Head of caudate nucleus (tissue), 42 donors: ENCODE results near the gene RBMS1.

Source experiments
- DNase-seq, 42 donors: peaks; one replicate each; pipeline versions ENCODE4 v3.0.0 to v3.0.0-alpha.2; 2020 to 2021; ENCODE audit warnings: mixed read lengths in 7 of 42
- intact Hi-C: fragments of 100-400 bp; cut with DNase I; formaldehyde crosslinking; loops from one replicate; pipeline ENCODE4 v1.15.0; 2022

RBMS1 gene

DNA sequence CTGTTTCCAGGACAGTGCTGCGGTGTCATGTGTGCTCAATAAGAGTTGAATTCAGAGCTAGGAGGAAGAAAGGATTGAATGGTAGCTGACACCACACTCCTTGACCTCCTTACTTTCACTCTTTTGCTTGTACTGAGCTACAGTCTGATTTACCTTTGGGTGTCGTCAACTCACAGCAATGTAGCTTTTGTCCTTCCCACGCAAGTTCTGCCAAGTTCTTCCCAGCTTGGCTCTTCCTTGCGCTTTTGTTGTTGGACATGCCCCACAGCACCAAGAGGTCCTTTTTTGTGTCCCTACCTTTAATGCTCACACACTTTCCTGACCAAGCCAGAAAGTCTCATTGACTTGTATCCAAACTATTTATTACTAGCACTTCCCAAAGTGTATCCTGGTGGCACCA is 255.2 kb downstream of the RBMS1 start:
- intact Hi-C loops, result no loop called here
- no peak for DNase-seq

DNA sequence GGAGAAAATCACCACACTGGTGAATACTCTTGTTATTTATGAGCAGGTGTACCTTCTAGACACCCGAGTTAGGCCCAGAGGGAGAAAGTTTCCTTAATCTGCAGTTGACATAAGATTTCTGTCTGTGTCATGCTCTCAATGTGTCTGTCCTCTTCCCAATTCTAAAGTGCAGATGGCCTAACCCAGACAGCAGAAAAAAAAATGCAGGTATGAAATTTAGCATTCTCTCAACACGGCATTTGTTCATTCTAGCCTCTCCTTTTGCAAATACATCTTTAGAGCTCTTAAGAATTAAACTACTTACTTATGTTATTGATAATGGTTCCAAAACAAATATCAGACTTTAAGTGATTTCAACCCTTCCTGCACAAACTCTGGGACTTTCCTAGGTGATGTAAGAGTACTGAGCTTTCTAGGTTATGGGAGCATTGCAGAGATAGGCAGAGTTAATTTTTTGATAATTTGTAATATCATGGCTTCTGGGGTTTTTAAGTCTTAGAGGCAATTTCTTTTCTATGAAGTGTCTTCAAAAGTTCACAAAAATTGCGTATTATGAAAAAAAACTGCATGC is 260.6 kb downstream of the RBMS1 start:
- DNase-seq, result no peak
- intact Hi-C loops, result no loop called here

DNA sequence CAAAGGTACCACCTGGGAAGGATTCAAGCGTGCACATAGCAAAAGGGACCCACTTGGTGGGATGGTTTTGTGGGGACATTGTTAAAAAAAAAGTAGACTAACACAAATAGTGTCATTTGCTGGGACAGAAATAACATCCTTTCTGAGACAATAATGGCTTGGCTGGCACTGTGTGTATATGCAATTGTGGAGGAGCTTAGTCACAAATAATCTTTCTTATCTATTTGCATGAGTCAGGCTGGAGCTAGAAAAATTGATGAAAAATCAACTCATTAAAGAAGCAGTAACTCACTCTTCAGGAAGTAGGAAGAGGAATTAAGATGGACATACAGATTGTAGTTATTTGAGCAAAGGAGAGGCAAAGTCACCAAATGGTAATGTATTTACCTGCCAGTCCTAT is 264.0 kb downstream of the RBMS1 start:
- no peak for DNase-seq
- intact Hi-C loops, result no loop called here

DNA sequence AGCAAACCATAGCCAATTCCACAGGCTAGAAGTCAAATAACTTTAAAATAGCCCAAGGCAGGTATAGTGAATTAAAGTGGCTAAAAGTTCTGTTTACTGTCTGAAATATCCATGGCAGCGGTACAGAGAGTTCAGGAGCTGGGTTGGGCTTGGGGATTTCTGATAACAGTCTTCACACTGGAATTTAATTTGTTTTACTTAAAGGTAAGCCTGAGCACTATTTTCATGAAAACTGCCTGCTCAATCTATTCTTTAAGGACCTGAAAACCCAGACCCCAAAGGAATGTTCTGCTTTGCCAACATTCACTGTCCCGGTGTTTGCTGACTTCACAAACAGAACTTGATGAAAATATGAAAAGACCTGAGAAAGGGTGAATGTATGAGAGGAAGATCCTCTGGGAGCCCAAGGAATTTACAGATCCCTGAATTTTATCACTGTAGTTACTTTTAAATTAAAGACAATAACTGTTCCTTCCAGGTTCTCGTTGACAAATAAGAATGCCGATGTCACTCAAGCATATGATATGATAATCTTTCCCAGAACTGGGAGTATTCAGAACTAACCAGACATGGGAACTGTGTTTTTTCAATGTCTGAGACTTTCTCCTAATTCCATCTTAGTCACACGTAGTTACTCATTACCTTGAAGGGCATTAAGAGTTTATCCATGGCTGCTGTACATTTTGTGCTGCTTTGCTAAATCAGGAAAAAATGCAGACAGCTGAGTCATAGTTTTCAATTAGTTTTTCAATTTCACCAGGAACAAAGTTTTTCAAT is 265.3 kb downstream of the RBMS1 start:
- DNase-seq, result no peak
- intact Hi-C loops, result no loop called here

DNA sequence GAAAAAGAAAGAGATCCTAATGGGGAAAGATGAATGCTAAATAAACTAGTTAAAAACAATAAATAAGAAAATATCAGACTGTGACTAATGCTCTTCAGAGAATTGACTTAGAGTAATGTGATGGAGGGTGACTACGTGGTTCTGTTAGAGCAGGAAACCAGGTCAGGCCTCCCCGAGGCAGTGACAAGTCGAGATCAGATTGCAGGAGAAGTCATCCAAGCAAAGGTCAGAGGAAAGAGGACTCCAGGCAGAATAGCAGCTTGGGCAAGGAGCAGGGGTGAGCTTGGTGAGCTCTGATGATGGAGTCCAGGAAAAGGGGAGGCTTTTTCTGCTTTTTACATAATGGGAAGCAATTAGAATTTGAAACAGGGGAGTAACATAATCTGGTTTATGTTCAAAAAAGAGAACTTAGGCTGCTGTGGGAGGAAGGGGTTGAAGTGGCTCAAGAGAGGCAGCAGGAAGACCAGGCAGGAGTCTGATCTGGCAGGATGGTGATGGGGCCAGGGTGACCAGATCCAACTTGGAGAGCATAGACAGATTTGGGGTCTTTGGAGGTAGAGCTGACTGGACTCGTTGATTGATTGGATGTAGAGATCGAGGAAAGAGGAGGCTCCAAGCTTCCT is 266.2 kb downstream of the RBMS1 start:
- DNase-seq, result no peak
- intact Hi-C loops, result no loop called here

DNA sequence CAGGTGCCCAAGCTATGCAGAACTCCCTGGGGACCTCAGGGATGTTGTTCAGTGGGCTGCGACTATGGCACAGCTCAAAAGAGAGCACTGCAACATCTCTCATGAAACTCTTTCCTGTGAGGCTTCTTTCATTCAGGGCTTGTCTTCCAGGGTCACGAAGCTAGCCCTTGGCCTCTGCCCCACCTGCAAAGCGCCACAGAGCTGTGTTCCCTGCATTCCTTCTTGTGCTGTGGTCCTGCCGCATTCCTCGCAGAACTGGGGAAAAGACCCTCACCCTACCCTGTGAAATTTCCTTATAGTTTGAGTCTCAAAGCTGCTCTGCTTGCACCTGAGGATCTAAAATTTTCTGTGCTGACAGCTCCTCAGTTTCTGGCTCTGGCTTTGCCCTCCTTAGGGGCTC is 267.2 kb downstream of the RBMS1 start:
- DNase-seq, result no peak
- intact Hi-C loops, result no loop called here

DNA sequence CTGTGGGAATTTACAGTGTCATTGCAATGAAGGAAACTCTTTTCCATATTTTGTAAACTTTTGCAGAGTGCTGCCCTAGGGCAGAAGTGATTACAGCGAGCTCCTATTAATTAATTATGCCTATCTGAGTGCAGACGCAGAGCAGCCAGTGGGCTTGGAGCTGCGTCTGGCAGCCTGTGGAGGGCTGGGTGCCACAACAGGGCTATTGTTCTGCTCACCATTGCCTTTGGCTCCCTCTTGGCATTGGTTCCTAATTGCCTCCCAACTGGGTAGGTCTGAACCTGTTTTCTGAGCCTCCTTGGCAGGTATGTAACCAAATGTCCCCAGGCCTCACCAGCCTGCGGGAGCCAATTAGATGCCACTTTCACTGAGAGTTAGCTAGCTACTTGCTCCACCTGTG is 267.9 kb downstream of the RBMS1 start:
- no peak for DNase-seq
- intact Hi-C loops, result no loop called here

DNA sequence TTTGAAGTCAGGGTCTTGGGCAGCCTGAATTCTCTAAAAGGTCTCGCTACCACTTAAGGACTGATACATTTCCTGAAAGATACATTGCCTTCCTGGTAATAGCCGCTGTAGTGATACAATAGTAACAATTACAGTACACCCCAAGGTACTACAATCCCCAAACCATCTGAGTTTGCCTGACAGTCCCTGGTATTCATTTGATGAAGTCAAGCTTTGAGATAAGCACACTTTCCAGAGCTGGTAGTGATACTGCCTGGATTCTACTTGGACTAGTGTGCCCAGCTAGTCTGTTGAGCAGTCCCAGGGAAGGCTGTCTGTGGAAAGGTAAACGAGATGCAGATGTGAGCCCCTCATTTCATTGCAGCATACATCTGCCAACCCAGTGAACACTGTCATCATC is 269.1 kb downstream of the RBMS1 start:
- intact Hi-C loops, result no loop called here
- no peak for DNase-seq

DNA sequence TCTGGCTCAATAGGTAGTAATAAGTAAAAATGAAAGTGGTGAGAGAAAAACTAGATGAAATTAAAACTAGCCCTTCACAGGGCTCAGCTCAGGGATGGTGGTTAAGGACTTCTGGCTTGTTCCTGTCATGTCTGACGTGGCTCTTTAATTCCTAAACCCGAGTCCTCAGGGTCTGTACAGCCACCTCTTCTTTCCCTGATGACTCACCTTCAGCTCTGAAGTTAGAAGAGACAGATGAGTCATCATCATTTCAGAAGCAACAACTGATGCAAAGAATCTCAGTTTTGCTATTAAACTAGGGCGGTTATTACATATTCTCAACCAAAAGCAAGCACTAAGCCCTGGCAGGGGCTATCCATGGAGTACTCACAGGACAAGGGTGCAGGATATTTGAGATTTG is 269.5 kb downstream of the RBMS1 start:
- intact Hi-C loops, result no loop called here
- peak in 9 of 42 donors; percentile 14 to 73 (median 47) for DNase-seq

DNA sequence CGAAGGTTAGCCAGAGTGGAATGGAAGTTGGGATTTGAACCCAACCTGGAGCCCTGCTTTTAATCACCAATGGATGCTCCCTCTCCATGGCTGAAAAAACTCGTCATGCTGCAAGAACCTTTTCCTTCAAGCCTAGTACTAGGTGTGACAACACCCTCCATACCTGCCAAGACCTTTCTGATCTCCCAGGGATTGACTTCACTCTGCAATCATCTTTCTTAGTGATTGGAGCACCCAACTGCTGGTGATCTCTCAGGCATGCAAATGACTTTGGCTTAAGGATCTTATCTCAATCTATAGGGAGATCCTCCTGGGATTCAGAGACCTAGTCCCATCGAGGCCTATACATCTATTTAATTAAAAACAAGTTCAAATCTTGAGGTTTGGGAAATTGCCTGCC is 270.0 kb downstream of the RBMS1 start:
- no peak for DNase-seq
- intact Hi-C loops, result no loop called here

DNA sequence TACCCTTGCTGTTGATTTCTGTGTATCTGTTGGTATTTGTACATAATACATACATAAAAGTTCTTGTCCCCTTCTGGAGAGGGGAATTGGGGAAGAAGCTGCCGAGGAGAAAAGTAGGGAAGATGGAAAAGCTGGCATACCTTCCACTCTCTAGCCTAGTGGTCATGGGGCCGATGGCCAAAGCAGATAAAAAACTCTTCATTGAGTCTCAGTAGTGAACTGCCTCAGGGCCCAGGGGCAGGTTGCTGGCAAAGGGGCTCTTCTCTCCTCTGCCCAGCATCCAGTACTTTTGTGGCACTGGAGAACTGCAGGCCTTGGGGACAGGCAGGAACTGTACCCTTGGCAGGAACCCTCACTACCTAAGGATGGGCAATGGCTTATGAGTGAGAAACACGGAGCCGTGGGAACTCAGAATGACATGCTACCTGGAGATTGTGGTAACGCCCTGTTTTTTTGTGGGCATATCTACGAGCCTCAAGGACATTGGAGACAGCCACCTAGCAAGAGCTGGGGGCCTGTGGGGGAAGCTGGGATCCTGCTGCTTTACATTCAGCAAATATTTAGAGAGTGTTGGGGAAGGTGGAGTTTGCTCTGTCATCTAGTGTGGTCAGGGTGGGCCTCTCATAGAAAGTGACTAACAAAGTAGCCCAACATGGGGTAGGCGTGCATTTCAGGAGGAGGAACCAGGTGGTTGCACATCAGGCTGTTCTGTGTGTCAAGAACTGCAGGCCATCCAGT is 270.9 kb downstream of the RBMS1 start:
- intact Hi-C loops, result no loop called here
- DNase-seq, result no peak
